HFF-Myc (cell line): ENCODE data around the gene AGAP3.

Source experiments
- DNase-seq: peaks from one replicate; pipeline ENCODE4 v3.0.0-alpha.2; 2011; ENCODE audit warnings: low read depth; ENCODE audit errors: extremely low read depth
- H3K4me3 ChIP-seq: replicated peaks from 2 replicates; pipeline ENCODE4 v1.5.1; 2011; ENCODE audit warnings: low read depth, mild to moderate bottlenecking, control low read depth, low read length
- CTCF ChIP-seq: IDR thresholded peaks from 2 replicates; pipeline ENCODE4 v1.5.1; 2012; ENCODE audit warnings: mild to moderate bottlenecking, low read depth, low read length, control low read depth; ENCODE audit errors: missing control alignments

Gene AGAP3

GRCh38 chr7:151130741-151131157, 44.5 kb downstream of the AGAP3 start:
- no peak for DNase-seq
- no peak for TF ChIP-seq CTCF
- H3K4me3 ChIP-seq: no peak overlapping the region

DNA sequence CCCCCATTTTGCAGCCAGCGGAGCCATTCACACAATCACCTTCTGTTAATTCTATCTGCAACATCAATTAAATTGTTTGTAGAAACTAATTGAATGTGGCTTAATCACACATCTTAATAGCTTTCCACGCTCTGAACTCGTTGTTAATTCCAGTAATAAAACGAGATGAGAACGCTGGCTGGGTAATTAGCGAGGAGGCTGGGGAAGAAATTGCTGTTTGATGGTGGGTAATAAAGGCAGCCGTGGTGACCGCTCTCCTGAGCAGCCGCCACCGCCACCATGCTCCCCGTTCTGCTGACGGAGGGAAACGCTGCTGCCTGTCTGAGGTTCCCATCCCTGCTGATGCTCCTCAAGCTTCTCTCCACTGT, 44.9 kb downstream of the AGAP3 start:
- TF ChIP-seq CTCF: no peak
- no peak overlapping the region for H3K4me3 ChIP-seq
- no peak for DNase-seq

GRCh38 chr7:151131592-151132293, 45.5 kb downstream of the AGAP3 start:
- DNase-seq: no peak
- H3K4me3 ChIP-seq: no peak overlapping the region
- no peak for TF ChIP-seq CTCF

GRCh38 chr7:151132461-151133205, 46.4 kb downstream of the AGAP3 start:
- no peak overlapping the region for H3K4me3 ChIP-seq
- DNase-seq: no peak
- no peak for TF ChIP-seq CTCF

DNA sequence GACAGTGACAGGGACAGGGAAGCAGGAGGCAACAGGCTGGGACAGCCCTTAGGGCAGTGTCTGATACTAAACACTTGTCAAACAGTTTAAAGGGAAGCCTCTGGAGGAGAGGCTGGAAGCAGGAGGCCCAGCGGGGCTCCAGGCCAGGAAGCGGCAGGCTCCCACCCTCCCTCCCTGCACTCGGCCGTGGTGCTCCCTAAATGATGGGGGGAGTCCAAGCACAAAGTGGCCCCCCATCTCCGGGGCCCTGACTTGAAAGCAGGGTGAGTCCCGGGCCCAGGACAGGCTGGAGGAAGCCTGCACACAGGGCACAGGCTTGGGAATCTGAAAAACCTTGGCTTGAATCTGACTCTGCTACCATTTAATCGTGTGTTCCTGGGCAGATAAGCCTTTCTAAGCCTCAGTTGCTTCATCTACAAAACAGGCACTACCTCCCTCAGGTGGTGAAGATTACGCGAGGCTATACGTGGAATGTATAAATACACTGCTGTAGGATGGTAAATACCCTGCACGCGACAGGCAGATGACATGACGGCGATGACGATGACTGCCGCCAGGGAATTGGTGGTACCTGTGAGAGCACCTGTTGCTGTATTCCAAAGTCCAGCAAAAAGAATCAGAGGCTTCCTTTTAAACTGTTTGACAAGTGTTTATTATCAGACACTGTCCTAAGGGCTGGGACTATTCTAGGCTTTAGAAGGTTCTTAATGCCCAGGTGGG, 47.2 kb downstream of the AGAP3 start:
- no peak overlapping the region for H3K4me3 ChIP-seq
- TF ChIP-seq CTCF: no peak
- DNase-seq: no peak

DNA sequence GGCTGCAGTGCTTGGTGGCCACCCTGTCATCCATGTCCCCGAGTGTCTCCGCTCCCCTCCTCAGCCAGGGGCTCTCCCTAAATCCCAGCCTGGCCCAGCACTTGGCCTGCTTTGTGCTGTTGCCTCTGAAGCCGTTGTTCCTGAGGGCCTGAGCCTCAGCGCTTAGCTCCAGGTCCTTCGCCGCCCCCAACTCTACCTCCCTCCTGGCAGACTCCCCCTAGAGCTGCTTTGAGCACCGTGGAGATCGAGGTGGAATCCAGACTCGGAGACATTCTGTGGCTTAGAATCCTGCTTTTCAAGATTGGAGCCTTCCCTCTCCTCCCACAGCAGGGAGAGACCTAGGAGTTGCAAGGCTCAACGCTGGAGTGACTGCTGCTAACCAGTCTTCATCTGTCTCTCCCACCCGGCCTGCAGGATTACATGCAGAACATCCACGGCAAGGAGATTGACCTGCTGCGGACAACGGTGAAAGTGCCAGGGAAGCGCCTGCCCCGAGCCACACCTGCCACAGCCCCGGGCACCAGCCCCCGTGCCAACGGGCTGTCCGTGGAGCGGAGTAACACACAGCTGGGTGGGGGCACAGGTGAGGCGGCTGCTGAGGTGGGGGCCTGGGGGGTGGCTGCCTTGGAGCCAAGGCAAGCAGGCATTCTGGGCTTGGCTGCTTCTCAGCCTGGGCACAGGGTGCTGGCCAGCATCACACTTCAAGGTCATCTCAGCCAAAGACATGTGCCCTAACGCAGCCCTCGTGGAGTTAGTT, 47.9 kb downstream of the AGAP3 start:
- H3K4me3 ChIP-seq: no peak overlapping the region
- no peak for TF ChIP-seq CTCF
- no peak for DNase-seq
